HepG2 (cell line): Measurements from ENCODE around the gene STN1. TPM values are rescaled to one million over a fixed set of nuclear protein-coding genes. Genes with fewer than 3 reads are reported as not detected.
A peak's percentile ranks its signal among the peaks of the same experiment; 100 is the strongest.

Experiments
- ATAC-seq: fragments of 200-7000 bp; cut with Tn5 transposase; 3 replicates; pipeline ENCODE4 v1.9.1; 2020; ENCODE audit warnings: mild to moderate bottlenecking, moderate library complexity
- BruUV-seq: library from RNA; stranded (reverse); fragments of 400-500 nt; replicated peaks from 2 replicates; lab custom pipeline; 2021; lab: Mats Ljungman, UMichigan
- CTCF ChIA-PET: fragments of 300-600 bp; formaldehyde crosslinking; extraction: SDS; loops from one replicate; lab custom pipeline; 2021; ENCODE audit warnings: low total read pairs, inconsistent platforms, low intra/inter-chr PET ratio; lab: Yijun Ruan, JAX
- POLR2A ChIA-PET: fragments of 350-600 bp; sonication (Branson Sonifier 250); formaldehyde crosslinking; loops from one replicate; lab custom pipeline; 2020; ENCODE audit warnings: antibody characterized with exemption, inconsistent platforms; lab: Yijun Ruan, JAX
- DNase-seq: peaks from one replicate; pipeline ENCODE4 v3.0.0-alpha.2; 2015; ENCODE audit warnings: low spot score
- FAIRE-seq: peaks from 3 replicates; lab custom pipeline; 2011; peaks lifted over from hg19 to GRCh38; lab: Jason Lieb, UNC
- H2AFZ ChIP-seq: one replicate; pipeline ENCODE4 v1.6.1; 2011; ENCODE audit warnings: low read length, inconsistent platforms
- H3K27ac ChIP-seq: fragments of 300-600 bp; 3 replicates; pipeline ENCODE4 v1.8.0; 2011; ENCODE audit warnings: mixed run types, mild to moderate bottlenecking, mixed read lengths, low read length, inconsistent platforms; ENCODE audit not compliant: insufficient read depth; ENCODE audit errors: extremely low read length
- H3K27me3 ChIP-seq, 2 experiments: fragments of 200-600 bp in 1 of 2; 2 replicates in 1 of 2; 3 replicates in 1 of 2; pipeline versions ENCODE4 v1.6.0 to v1.8.0; 2011; ENCODE audit warnings: low read length in 2 of 2, mild to moderate bottlenecking in 2 of 2, moderate library complexity in 2 of 2, inconsistent platforms in 1 of 2; ENCODE audit not compliant: insufficient read depth in 2 of 2, control insufficient read depth in 1 of 2
- H3K36me3 ChIP-seq, 2 experiments: fragments of 200-600 bp in 1 of 2; replicated peaks in 1 of 2; 2 replicates in 1 of 2; 3 replicates in 1 of 2; pipeline versions ENCODE4 v1.5.1 to v1.8.0; 2011; ENCODE audit warnings: low read length in 2 of 2, inconsistent platforms in 1 of 2; ENCODE audit not compliant: insufficient read depth in 2 of 2, control insufficient read depth in 1 of 2
- H3K4me1 ChIP-seq: 2 replicates; pipeline ENCODE4 v1.5.1; 2012; ENCODE audit warnings: low read length, inconsistent platforms; ENCODE audit not compliant: insufficient read depth
- H3K4me2 ChIP-seq: 2 replicates; pipeline ENCODE4 v1.6.0; 2011; ENCODE audit warnings: low read depth, low read length, inconsistent platforms
- H3K4me3 ChIP-seq, 3 experiments: fragments of 200-600 bp in 1 of 3; sonication (generic), shearing (Covaris generic) in 1 of 3; replicated peaks in 1 of 3; 2 replicates each; pipeline ENCODE4 v1.5.1; 2011 to 2016; ENCODE audit warnings: low read length in 3 of 3, inconsistent platforms in 2 of 3, low read depth in 2 of 3, mild to moderate bottlenecking in 2 of 3, control low read depth in 1 of 3, mixed read lengths in 1 of 3; ENCODE audit not compliant: insufficient read depth in 1 of 3
- H3K79me2 ChIP-seq: one replicate; pipeline ENCODE4 v1.6.1; 2011; ENCODE audit warnings: low read length, inconsistent platforms; ENCODE audit not compliant: insufficient read depth
- H3K9ac ChIP-seq: 2 replicates; pipeline ENCODE4 v1.6.0; 2011; ENCODE audit warnings: mild to moderate bottlenecking, low read depth, low read length, inconsistent platforms; ENCODE audit not compliant: insufficient read depth
- H3K9me3 ChIP-seq: 2 replicates; pipeline ENCODE4 v1.5.1; 2012; ENCODE audit warnings: mild to moderate bottlenecking, low read length
- H4K20me1 ChIP-seq: 2 replicates; pipeline ENCODE4 v1.6.0; 2011; ENCODE audit warnings: inconsistent platforms, mild to moderate bottlenecking, low read length, moderate library complexity; ENCODE audit not compliant: insufficient read depth
- DMAP1 ChIP-seq: IDR thresholded peaks from 2 replicates; pipeline ENCODE4 v1.6.1; 2016
- FOXK1 ChIP-seq: sonication (generic); formaldehyde crosslinking; IDR thresholded peaks from 2 replicates; pipeline ENCODE4 v1.4.0; 2020; ENCODE audit warnings: low read depth, missing genetic modification reagents, borderline replicate concordance
- HHEX ChIP-seq: IDR thresholded peaks from 2 replicates; pipeline ENCODE4 v1.6.1; 2016; ENCODE audit warnings: control low read depth
- KDM3A ChIP-seq: IDR thresholded peaks from 2 replicates; pipeline ENCODE4 v1.6.1; 2018; ENCODE audit warnings: low read depth, missing compliant biosample characterization
- MAFG ChIP-seq: sonication (generic); formaldehyde crosslinking; IDR thresholded peaks from 2 replicates; pipeline ENCODE4 v1.5.1; 2020; ENCODE audit warnings: mild to moderate bottlenecking, missing genetic modification reagents
- NCOA1 ChIP-seq: sonication (generic); formaldehyde crosslinking; IDR thresholded peaks from 2 replicates; pipeline ENCODE4 v1.9.0; 2021; ENCODE audit warnings: missing genetic modification reagents
- SCMH1 ChIP-seq: sonication (generic); formaldehyde crosslinking; IDR thresholded peaks from 2 replicates; pipeline ENCODE4 v1.9.0; 2021; ENCODE audit warnings: missing genetic modification reagents, mild to moderate bottlenecking, borderline replicate concordance
- SOX5 ChIP-seq: IDR thresholded peaks from 2 replicates; pipeline ENCODE4 v1.6.1; 2016; ENCODE audit warnings: borderline replicate concordance
- SOX6 ChIP-seq, 2 experiments: fragments of 450-650 bp in 1 of 2; sonication (generic) in 1 of 2; formaldehyde crosslinking in 1 of 2; IDR thresholded peaks; 2 replicates each; pipeline versions ENCODE4 v1.4.0 to v1.6.1; 2017 to 2020; ENCODE audit warnings: antibody characterized with exemption in 1 of 2, mild to moderate bottlenecking in 1 of 2, missing genetic modification reagents in 1 of 2
- ZNF703 ChIP-seq: sonication (generic); formaldehyde crosslinking; IDR thresholded peaks from 2 replicates; pipeline ENCODE4 v1.5.1; 2020; ENCODE audit warnings: missing genetic modification reagents, mild to moderate bottlenecking, moderate library complexity, borderline replicate concordance
- ZNF83 ChIP-seq: sonication (generic); formaldehyde crosslinking; IDR thresholded peaks from 2 replicates; pipeline ENCODE4 v1.4.0; 2020; ENCODE audit warnings: missing genetic modification reagents, mild to moderate bottlenecking, borderline replicate concordance
- ZSCAN20 ChIP-seq: sonication (generic); formaldehyde crosslinking; IDR thresholded peaks from 2 replicates; pipeline ENCODE4 v1.4.0; 2020; ENCODE audit warnings: missing genetic modification reagents, mild to moderate bottlenecking, borderline replicate concordance
- WGBS: methylation state at CpG from one replicate; pipeline ENCODE4 v1.1.6; 2017; ENCODE audit warnings: low lambda C conversion rate; 5-methylcytosine and 5-hydroxymethylcytosine counted together
- in situ Hi-C: cut with HindIII; loops from 2 replicates; pipeline ENCODE4 v1.10.0; 2017; ENCODE audit warnings: low pct_unique_long_range_greater_than_20kb; ENCODE audit not compliant: extremely low pct_ligation_motif_present
- intact Hi-C: fragments of 100-400 bp; cut with micrococcal nuclease; formaldehyde crosslinking; loops from one replicate; pipeline ENCODE4 v1.10.0; 2022; ENCODE audit not compliant: unreplicated experiment
- polyA plus RNA-seq, 8 experiments: library from polyadenylated mRNA; depleted of rRNA in 3 of 8; stranded (reverse) in 7 of 8; unstranded in 1 of 8; fragments of >200 nt; fragmentation: Illumina TruSeq in 4 of 8; extraction: Trizol in 4 of 8; gene quantifications; 2 replicates each; pipeline versions ENCODE4 v1.2.1 to v1.2.3, GENCODE V29; 2011 to 2016; ENCODE audit warnings: low read depth in 4 of 8, missing spikeins in 1 of 8, mixed read lengths in 1 of 8; ENCODE audit not compliant: insufficient read depth in 1 of 8
- total RNA-seq, 5 experiments: library from RNA; depleted of rRNA; stranded (reverse); fragments of >200 nt; fragmentation: Illumina TruSeq; extraction: Trizol; gene quantifications; 2 replicates each; pipeline ENCODE4 v1.2.3, GENCODE V29; 2016; ENCODE audit warnings: low read depth in 1 of 5
- TF ChIP-seq, protein P1 (sequence below): fragments of 450-650 bp; IDR thresholded peaks from 2 replicates; pipeline ENCODE4 v1.6.1; 2017; ENCODE audit warnings: mild to moderate bottlenecking
- TF ChIP-seq, protein P2 (sequence below): sonication (generic); formaldehyde crosslinking; IDR thresholded peaks from 2 replicates; pipeline ENCODE4 v1.4.0; 2020; ENCODE audit warnings: missing genetic modification reagents, borderline replicate concordance
- TF ChIP-seq, protein P3 (sequence below): sonication (generic); formaldehyde crosslinking; IDR thresholded peaks from 2 replicates; pipeline ENCODE4 v1.8.0; 2022; ENCODE audit warnings: mild to moderate bottlenecking, missing genetic modification reagents, moderate library complexity

The STN1 gene
- total and polyA plus RNA-seq, 2 of the 13 experiments (the other 11 are each of a cell fraction or from before 2014, with no cell fraction given): 17.6 to 22.7 TPM

DNA sequence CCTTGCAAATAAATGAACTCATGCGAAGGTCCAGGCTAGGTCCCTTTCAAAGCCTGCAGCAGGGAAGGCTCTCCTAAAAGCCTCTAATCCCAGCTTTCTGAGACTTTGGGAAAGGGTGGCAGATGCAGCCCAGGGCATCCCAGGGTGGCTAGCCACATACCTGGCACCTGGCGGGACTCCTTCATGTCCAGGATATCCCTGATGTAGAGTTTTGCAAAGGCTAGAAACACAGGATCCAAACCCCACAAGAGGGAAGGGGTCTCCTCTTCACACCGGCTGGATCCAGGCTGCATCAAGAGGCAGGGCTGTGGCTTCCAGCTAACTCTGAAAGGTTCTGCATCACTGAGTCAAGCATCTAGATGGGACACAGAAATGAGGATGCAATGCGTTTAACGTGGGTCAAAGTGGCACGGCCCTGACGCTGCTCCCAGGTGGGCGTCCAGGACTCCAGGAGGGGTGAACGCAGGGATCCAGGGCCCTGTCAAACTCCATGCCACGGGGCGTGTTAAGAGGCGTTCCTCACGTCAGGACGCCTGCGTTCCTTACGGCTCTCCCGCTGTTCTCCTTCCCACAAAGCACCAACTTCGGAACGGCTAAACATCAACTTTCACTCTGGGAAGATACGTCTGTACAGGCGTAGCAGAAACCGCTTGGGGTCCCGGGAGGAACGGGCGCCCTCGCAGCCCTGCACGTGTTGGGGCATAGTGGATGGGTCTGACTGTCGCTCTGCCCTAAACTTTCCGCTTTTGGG, 507 bp downstream of the STN1 start (continued):
- TF ChIP-seq ZNF703 (CRISPR knock-in tag): no peak
- no peak for TF ChIP-seq ZSCAN20
- no peak; the same call in 1 of the 2 replicates for TF ChIP-seq KDM3A (CRISPR knock-in tag)
- no peak for TF ChIP-seq SCMH1 (CRISPR knock-in tag)
- TF ChIP-seq, protein P1, sequence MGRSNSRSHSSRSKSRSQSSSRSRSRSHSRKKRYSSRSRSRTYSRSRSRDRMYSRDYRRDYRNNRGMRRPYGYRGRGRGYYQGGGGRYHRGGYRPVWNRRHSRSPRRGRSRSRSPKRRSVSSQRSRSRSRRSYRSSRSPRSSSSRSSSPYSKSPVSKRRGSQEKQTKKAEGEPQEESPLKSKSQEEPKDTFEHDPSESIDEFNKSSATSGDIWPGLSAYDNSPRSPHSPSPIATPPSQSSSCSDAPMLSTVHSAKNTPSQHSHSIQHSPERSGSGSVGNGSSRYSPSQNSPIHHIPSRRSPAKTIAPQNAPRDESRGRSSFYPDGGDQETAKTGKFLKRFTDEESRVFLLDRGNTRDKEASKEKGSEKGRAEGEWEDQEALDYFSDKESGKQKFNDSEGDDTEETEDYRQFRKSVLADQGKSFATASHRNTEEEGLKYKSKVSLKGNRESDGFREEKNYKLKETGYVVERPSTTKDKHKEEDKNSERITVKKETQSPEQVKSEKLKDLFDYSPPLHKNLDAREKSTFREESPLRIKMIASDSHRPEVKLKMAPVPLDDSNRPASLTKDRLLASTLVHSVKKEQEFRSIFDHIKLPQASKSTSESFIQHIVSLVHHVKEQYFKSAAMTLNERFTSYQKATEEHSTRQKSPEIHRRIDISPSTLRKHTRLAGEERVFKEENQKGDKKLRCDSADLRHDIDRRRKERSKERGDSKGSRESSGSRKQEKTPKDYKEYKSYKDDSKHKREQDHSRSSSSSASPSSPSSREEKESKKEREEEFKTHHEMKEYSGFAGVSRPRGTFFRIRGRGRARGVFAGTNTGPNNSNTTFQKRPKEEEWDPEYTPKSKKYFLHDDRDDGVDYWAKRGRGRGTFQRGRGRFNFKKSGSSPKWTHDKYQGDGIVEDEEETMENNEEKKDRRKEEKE: no peak

DNA sequence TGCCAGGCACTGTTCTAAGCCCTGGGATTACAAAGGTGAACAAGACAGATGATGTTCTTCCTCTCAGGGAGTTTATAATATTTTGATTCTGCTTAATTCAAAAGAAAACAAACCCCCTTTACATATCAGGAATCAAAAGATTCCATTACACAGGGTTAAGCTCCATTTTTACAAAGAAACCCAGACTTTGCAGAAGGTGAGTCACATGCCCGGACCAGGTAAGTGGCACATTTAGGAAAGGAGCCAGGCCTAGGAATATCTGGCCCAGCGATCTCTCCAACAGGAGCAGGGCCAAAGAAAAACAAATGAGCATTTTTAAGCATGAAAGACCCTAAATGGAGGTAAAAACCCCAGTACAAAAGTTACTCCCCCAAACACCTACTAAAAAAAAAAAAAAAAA, 1.1 kb downstream of the STN1 start:
- Histone ChIP-seq H3K4me1 (peaks cover 50% of the 10 kb centered on the region), H3K9ac (peak overlapping the region; percentile 86; the same call in 1 of the 2 replicates), H2AFZ (no peak overlapping the region), H4K20me1 (no peaks in the 10 kb centered on the region), H3K27me3 (no peaks in the 10 kb centered on the region; a peak in 1 of 5 replicates), H3K36me3 (no peaks in the 10 kb centered on the region), H3K4me2 (peak overlapping the region; percentile 90), H3K79me2 (peaks cover 9% of the 10 kb centered on the region), H3K9me3 (peaks cover 8% of the 10 kb centered on the region), H3K27ac (peak overlapping the region; percentile 90), H3K4me3 (peak overlapping the region; percentile 78 to 95 (median 85))
- in situ Hi-C loops: no loop called here
- DNase-seq (no peak), ATAC-seq (no peak), FAIRE-seq (no peak)
- CTCF ChIA-PET: no interaction called here
- WGBS: 8% methylated on average over 2 of the region's 2 CpGs
- no TSS peak for BruUV-seq
- intact Hi-C loops: loop anchor here (10.0 kb wide), 1 partner anchor 208 kb away; the partner anchor contains the start of gene SFR1
- POLR2A ChIA-PET: interaction anchor here (1.7 kb wide), 1 partner anchor 9 kb away, joined by 9 read pairs; no protein-coding TSS in a partner anchor
- no peak for TF ChIP-seq MAFG
- TF ChIP-seq, protein P2, sequence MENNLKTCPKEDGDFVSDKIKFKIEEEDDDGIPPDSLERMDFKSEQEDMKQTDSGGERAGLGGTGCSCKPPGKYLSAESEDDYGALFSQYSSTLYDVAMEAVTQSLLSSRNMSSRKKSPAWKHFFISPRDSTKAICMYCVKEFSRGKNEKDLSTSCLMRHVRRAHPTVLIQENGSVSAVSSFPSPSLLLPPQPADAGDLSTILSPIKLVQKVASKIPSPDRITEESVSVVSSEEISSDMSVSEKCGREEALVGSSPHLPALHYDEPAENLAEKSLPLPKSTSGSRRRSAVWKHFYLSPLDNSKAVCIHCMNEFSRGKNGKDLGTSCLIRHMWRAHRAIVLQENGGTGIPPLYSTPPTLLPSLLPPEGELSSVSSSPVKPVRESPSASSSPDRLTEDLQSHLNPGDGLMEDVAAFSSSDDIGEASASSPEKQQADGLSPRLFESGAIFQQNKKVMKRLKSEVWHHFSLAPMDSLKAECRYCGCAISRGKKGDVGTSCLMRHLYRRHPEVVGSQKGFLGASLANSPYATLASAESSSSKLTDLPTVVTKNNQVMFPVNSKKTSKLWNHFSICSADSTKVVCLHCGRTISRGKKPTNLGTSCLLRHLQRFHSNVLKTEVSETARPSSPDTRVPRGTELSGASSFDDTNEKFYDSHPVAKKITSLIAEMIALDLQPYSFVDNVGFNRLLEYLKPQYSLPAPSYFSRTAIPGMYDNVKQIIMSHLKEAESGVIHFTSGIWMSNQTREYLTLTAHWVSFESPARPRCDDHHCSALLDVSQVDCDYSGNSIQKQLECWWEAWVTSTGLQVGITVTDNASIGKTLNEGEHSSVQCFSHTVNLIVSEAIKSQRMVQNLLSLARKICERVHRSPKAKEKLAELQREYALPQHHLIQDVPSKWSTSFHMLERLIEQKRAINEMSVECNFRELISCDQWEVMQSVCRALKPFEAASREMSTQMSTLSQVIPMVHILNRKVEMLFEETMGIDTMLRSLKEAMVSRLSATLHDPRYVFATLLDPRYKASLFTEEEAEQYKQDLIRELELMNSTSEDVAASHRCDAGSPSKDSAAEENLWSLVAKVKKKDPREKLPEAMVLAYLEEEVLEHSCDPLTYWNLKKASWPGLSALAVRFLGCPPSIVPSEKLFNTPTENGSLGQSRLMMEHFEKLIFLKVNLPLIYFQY: no peak
- TF ChIP-seq, protein P3, sequence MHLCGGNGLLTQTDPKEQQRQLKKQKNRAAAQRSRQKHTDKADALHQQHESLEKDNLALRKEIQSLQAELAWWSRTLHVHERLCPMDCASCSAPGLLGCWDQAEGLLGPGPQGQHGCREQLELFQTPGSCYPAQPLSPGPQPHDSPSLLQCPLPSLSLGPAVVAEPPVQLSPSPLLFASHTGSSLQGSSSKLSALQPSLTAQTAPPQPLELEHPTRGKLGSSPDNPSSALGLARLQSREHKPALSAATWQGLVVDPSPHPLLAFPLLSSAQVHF (CRISPR knock-in tag): no peak
- TF ChIP-seq HHEX (CRISPR knock-in tag): no peak
- TF ChIP-seq ZNF83 (CRISPR knock-in tag): no peak
- no peak for TF ChIP-seq SOX5 (CRISPR knock-in tag)
- TF ChIP-seq SOX6 (IDR thresholded peaks at IDR 0.05): no peak
- no peak for TF ChIP-seq SOX6 (CRISPR knock-in tag; IDR thresholded peaks at IDR 0.05)
- no peak for TF ChIP-seq FOXK1 (CRISPR knock-in tag)
- no peak for TF ChIP-seq DMAP1
- no peak for TF ChIP-seq NCOA1
